GM19467 (cell line): ENCODE measurements around the gene CSRP1.
"Not testable (repeated sequence)": the region's sequence is repeated elsewhere in the genome, so short reads cannot be mapped to it uniquely, and the experiment has no call there.

Experiments used
- ATAC-seq: cut with Tn5 transposase; IDR thresholded peaks from one replicate; pipeline ENCODE4 v1.9.1; 2021; ENCODE audit warnings: mild to moderate bottlenecking, moderate library complexity; ENCODE audit not compliant: unreplicated experiment

The CSRP1 gene

DNA sequence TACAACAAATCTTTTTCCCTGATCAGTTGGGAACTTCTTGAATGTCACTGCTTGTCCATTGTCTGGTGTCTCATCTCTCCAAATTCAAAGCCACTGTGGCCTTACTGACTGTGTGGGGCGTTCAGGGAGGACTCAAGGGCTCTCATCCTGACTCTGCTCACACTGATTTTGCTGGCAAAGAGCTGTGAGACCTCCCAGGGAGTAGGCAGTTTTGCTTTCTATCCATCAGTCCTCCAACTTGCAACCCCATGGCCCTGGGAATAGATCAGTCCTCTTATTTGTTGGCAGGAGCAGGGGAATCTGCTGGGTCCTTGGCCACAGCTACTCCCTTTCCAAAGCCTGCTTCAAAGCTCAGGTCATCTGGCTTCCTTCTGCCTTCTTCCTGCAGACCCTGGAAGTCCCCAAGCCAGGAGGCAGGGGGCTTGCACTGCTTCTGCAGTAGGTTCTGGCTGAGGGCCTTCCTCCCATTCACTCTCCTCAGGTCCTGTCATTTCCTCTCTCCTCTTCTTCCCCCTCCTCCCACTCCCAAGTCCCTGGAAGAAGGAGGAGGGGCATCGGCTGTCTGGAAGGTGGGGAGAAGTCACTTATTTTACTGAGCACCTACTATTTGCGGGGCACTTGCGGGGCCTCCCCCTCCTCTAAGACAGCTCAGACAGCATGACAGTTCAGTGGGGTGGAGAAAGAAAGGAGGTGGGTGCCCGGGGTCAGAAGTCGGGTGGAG, 31.1 kb upstream of the CSRP1 start:
- ATAC-seq, result no peak

DNA sequence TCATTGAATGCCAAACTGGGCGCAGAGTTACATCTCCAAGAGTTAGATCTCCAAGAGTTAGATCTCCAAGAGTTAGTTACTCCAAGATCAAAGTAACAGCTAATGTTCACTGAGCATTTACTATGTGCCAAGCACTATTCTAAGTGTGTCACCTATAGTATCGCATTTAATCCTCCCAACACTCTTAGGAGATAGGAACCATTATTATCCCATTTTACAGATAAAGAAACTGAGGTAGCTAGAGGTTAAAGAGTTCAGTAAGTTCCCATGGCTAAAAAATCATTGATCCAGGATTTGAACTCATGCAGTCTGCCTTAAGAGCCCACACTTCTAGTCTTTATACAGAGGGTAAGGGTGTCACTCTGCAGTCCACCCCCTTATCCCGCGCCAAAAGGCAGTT, 30.5 kb upstream of the CSRP1 start:
- no peak for ATAC-seq

DNA sequence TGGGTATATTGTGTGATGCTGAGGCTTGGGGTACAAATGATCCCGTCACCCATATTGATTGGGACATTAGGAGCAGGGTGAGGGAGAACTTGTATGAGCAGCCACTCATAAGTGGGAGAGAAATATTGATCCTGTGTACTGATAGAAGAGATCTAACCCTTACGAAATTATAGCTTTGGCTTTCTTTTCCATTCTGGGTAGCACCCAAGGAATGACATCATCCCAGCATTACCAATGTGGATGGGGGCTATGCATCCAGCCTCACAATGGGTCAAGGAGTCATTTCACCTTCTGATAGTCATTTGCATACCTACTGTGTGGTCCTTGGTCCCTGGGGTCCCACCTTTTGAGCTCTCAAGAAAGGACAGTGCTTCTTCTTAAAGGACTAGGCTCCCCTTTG, 30.1 kb upstream of the CSRP1 start:
- ATAC-seq, result no peak

DNA sequence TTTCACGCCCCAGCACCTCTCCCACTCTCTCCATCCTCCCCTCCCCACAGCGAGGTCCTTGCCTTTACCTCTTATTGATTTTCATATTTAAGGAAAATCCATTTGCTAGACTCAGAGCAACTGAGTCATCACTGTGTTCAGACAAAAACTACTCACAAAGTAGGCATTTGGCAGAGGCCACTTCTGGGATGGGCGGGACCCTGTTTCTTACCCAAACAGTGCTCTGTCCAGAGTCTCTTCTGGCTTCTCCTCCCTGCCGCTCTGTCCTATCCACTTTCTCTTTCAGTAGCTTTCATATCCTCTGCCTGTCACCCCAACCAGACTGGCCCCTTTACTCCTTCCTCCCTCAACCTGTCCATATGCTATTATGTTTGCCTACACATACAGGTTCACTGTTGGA, 29.6 kb upstream of the CSRP1 start:
- ATAC-seq, result no peak

DNA sequence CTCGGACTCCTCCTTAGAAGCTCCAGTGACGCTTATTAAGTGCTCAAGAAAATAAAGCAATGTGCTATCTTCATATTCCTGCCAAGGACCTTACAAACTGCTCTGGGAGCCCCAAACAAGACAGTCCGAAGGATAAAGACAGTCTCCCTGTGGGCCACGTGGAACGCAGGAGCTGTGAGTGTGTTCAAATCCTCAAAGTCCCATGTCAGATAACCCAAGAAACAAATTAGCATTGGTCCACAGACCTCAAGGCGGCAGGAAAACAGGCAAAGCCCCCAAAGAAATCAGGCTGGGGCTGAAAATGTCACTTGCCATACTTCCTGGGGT, 29.0 kb upstream of the CSRP1 start:
- no peak for ATAC-seq

DNA sequence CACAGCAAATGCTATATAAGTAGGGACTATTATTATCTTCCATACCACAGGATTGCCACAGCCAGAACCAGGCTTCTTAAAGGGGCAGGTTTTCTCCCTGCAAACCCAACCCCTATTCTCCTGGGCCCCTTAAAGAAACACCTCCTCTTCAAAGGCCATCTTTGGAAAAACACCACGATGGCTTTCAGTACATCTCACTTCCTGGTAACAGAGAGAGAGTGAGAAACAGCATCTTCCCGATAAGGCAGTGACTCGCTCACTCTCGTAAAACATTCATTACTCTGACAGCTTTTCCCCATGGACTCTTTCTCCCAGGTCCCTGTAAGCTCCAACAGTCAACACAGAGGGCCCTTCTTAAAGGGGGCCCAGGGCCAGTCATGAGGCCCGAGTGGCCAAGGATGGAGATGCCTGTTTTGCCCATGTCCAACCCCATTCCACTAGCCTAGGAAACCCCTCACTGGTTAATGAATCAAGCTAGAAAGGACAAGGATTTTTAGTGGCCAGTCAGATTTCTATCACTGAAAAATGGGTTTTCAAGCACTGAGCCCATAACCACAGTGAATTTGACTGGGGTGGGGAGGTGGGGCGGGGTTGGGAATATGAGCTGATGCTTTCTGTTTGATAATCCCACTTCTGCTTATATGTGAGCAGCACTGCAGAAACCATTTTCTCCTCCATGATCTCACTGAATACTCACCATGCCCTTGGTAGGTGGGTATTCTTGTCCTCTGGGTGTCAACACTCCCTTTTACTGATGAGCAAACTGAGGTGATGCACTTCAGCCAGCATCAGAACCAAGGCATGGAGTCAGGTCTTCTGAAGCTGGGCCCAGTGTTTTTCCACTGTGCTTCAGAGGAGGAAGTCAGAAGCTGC, 28.4 kb upstream of the CSRP1 start:
- ATAC-seq, result no peak

DNA sequence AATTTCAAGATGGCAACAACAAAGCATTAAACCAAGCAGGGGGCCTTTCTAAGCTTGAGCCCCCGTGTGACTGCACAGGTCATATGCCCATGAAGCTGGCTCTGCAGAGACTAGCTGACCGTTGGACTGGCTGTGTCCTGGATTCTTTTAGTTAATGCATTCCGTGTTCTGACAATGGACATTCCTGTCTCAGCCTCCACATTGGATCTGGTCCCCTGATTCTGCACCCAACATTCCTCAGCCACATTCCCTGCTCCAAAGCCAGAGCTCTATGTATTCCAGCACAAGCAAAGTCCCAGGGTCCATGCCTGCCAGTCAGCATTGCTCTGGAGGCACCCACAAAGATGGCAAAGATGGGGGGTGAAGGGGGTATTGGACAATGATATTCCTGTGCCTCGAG, 26.9 kb upstream of the CSRP1 start:
- ATAC-seq, result no peak

DNA sequence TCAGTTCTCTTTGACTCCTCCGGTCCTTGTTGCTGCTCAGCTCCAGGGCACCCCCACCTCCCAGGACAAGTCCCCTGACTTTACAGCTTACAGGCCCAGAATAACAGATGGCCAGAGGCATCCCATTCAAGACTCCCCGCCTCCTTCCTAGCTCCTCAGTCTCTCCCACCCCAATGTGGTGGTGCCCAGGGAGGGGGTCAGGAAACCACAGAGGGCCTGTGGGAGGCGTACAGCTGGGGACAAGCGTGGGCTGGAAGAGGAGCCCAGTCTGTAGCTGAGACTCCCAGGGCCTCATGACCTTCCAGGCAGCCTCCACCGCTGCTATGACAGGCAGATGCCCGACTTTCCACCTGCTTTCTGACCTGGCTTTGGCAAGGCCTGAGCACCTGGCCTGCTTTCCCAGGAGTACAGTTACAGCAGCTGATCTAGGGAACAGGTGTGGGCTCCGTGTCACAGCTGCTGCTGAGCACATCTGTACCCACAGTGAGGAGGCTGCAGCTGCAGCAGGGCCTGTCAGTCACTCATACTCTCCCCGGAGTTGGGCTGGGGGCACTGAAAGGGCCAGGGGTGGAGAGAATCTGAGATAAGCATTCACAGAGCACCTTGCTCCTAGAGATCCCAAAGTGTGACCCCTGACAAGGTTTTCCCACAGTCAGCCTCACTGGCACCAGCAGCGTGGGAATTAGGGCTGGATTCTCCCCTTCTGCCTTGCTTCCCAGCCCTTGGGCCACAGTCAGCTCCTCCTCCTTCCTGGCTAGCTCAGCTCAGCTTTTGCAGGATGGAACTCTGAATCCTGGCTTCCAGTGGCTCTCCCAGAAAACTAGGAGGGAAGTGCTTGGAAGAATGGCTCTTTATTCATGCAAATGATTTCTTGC, 24.9 kb upstream of the CSRP1 start:
- ATAC-seq, result no peak

DNA sequence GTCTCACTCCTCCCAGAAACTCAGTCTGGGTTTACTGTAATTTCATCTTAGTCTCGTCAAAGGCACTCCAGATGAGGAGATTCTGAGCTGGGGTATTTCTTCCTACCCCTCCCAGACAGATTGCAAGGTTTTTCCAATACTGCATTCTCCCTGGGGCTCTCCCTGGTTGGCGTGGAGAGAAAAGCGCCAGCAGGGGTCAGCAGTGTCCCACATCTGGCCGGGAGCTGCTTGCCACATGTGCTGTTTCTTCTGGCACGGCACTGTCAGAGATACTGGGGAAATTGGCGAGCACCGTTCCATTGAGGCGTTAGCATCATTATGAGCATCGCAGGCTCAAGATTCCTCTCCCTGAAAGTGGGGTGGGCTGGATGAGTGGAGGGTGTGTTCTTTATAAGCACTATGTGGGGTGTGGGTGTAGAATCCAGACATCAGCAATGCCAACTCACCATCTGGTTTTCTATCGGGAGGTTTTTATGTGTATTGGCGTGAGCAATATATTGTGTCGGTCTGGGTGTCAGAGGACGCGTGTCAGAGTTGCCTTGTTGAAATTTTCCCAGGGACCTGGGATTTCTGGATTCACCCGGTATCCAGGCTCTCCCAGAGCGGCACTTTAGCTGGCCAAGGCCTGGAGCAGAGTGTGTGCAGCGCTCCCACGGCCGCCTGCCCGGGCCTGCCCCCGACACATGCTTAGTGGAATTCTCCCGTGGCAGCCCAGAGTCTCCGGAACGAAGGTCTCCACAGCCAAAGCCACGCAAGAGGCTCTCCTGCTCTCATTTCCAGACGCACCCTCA, 24.0 kb upstream of the CSRP1 start:
- ATAC-seq, result no peak

DNA sequence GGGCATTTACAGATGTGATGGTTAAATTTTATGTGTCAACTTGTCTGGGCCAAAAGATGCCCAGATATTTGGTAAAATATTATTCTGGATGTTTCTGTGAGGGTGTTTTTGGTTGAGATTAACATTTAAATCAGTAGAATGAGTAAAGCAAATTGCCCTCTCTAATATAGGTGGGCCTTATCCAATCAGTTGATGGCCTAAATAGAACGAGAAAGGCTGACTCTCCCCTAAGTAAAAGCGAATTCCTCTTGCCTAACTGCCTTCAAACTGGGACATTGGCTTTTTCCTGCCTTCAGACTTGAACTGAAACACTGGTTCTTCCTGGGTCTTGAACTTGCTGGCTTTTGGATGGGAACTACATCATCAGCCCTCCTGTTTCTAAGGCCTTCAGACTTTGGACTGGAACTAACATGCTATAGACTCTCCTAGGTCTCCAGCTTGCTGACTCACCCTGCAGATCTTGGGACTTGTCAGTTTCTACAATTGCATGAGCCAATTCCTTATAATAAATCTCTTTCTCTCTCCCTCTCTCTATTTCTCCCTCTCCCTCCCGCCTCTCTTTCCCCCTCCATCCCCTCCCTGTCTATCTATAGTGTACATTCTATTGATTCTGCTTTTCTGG, 21.8 kb upstream of the CSRP1 start:
- ATAC-seq, result no peak

DNA sequence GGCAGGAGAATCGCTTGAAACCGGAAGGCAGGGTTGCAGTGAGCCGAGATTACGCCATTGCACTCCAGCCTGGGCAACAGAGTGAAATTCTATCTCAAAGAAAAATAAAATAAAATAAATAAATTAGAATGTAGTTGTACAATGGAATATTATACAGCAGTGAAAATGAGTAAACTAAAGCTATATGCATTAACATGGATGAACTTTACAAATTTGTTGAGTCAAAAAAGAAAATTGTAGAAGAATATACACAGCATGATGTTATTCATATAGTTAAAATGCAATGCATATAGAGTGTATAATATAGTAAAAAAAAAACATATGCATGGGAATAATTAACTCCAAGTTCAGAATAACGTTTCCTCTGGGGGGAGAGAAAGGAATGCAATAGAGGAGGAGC, 21.0 kb upstream of the CSRP1 start:
- no peak for ATAC-seq

DNA sequence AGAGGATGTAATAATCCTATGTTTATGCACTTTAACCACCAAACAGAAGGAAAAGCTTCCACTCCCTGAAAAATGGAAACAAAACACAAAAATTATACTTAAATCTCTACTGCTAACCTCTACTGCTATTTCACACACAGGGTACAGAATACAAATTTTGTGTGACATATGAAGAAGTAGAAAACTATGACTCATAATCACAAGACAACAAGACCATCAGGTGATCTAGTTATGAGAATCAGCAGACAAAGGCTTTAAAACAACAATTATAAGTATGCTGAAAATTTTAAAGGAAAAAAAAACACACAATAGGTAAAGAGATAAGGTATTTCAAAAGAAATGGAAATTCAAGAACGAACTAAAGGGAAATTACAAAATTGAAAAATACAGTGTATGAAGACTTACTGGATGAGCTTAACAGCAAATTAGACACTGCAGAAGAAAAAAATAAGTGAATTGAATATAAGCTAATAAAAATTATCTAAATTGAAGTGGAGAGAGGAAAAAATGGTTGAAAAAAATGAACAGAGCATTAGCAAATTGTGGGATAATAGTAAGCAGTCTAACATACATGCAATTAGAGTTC, 18.4 kb upstream of the CSRP1 start:
- no peak for ATAC-seq

DNA sequence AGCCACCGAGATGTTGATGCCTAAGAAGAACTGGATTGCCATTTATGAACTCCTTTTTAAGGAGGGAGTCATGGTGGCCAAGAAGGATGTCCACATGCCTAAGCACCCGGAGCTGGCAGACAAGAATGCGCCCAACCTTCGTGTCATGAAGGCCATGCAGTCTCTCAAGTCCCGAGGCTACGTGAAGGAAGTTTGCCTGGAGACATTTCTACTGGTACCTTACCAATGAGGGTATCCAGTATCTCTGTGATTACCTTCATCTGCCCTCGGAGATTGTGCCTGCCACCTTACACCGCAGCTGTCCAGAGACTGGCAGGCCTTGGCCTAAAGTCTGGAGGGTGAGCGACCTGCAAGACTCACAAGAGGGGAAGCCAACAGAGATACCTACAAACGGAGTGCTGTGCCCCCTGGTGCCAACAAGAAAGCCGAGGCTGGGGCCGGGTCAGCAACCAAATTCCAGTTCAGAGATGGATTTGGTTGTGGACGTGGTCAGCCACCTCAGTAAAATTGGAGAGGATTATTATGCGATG, 13.2 kb upstream of the CSRP1 start:
- not testable (repeated sequence) for ATAC-seq

DNA sequence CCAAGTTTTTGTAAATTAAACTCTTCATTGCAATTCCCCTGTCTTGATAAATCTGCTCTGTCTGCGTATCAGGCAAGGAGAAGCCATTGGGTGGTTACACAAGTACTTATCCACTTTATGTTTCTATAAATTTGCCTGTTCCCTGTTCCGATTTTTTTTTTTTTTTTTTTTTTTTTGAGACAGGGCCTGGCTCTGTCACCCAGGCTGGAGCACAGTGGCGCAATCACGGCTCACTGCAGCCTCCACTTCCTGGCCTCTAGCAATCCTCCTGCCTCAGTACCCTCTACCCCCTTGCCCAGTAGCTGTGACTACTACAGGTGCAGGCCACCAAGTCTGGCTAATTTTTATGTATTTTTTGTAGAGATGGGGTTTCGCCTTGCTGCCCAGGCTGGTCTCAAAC, 11.1 kb upstream of the CSRP1 start:
- no peak for ATAC-seq

DNA sequence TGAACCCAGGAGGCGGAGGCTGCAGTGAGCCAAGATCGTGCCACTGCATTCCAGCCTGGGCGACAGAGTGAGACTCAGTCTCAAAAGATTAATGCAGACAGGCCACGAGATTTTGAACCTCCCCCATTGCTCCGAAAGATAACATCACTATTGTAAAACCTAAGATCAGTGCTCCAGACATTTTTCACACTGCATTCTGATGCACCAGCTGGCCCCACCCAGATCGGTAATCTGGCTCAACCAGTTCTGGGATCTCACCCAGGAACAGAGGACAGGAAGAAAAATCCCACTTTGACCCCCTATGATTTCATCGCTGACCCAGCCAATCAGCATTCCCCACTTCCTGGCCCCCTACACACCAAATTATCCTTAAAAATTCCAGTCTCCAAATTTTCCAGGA, 10.7 kb upstream of the CSRP1 start:
- no peak for ATAC-seq

DNA sequence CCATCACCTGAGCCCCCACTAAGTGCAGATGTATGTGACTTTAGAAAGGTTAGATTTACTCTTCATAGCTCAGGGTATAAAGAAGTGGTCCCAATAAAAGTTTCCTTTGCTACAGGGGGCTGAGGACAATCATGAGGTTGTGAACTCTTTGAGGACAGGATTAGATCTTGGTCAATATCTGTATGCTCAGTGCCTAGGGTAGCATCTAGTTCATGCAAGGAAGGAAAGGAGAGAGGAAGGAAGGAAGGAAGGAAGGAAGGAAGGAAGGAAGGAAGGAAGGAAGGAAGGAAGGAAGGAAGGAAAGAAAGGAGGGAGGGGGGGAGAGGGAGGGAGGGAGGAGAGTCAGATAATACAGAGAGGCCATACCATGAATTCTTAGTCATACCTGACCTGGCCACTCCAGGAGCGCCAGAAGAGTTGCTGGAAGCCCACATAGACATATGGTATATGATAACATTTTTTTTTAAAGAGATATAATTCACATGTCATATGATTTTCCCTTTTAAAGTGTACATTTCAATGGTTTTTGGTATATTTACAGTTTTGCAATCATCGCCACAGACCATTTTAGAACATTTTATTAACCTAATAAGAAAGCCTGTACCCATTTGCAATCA, 9.7 kb upstream of the CSRP1 start:
- ATAC-seq, result no peak

DNA sequence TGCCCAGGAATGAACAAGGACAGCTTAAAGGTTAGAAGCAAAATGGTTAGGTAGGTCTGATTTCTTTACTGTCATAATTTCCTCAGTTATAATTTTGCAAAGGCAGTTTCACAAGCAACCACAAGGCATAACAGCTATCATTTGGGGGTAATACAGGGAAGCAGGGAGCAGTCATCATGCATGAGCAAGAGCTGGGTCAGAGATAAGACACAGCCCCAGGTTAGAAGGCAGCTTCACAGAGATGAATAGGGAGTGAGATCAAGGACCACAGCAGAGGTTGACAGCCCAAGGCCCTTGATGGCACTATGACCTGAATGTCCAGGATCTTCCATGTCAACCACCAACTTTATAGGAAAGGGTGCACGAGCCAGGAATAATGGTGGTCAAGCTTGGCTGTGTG, 9.0 kb upstream of the CSRP1 start:
- ATAC-seq, result no peak

DNA sequence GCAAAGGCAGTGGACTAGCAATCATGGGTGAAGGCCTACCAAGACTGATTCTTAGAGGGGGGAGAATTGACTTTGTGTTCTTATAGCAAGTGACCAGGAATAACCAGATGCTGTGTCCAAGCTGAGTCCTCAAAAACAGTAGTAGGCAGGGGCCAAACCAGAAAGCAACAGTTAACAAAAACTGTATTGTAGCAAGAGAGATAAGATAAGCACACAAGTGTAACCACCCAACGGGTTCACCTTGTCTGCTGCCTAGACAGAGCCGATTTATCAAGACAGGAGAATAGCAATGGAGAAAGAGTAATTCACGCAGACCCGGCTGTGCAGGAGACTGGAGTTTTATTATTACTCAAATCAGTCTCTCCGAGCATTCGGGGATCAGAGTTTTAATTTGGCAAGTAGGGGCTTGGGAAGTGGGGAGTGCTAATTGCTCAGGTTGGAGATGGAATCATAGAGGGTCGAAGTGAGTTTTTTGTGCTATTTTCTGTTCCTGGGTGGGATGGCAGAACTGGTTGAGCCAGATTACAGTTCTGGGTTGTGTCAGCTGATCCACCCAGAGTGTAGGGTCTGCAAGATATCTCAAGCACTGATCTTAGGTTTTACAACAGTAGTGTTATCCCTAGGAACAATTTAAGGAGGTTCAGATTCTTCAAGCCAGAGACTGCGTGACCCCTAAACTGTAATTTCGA, 8.3 kb upstream of the CSRP1 start:
- ATAC-seq, result no peak

DNA sequence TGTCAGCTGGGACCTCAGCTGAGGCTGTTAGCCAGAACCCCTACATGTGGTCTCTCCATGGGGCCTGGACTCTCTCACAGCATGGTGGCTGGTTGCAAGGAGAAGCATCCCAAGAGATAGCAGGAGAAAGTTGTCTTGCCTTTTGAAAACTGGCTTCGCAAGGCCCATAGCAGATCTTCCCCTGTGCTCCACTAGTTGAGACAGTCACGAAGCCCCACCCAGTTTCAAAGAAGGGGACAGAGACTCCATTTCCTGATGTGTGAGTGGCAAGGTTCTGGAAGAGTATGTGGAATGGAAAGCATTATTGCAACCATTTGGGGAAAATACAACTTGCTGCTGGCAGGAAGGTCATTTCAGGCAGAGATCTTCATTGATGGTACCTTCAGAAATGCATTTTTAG, 7.5 kb upstream of the CSRP1 start:
- ATAC-seq, result no peak
